Lung (tissue), 12 donors: ENCODE results near the gene RRAGD. TPM values are rescaled to one million over a fixed set of nuclear protein-coding genes. Genes with fewer than 3 reads are reported as not detected.

Experiments
- ATAC-seq: fragments of 200-7000 bp; cut with Tn5 transposase; one replicate; pipeline ENCODE4 v1.9.1; 2020; ENCODE audit warnings: moderate number of reproducible peaks; ENCODE audit not compliant: insufficient read depth, low FRiP score
- DNase-seq, 3 donors: peaks; one replicate each; pipeline ENCODE4 v3.0.0-alpha.2; 2013 to 2017
- H3K27ac ChIP-seq, 2 donors: one replicate each; pipeline ENCODE4 v1.5.1; 2013; ENCODE audit warnings: mild to moderate bottlenecking in 2 of 2, moderate library complexity in 2 of 2, control low read depth in 1 of 2, inconsistent platforms in 1 of 2, low read depth in 1 of 2, low read length in 1 of 2
- H3K27me3 ChIP-seq, 3 donors: one replicate each; pipeline ENCODE4 v1.5.1; 2013; ENCODE audit warnings: low read length in 2 of 3; ENCODE audit not compliant: control insufficient read depth in 3 of 3, insufficient read depth in 3 of 3
- H3K36me3 ChIP-seq, 4 donors: one replicate each; pipeline ENCODE4 v1.5.1; 2013; ENCODE audit warnings: low read length in 4 of 4, mild to moderate bottlenecking in 1 of 4, moderate library complexity in 1 of 4; ENCODE audit not compliant: control insufficient read depth in 4 of 4, insufficient read depth in 4 of 4
- H3K4me1 ChIP-seq, 5 donors: one replicate each; pipeline ENCODE4 v1.5.1; 2013; ENCODE audit warnings: low read length in 5 of 5, mild to moderate bottlenecking in 2 of 5, moderate library complexity in 1 of 5; ENCODE audit not compliant: control insufficient read depth in 5 of 5, insufficient read depth in 5 of 5
- H3K4me3 ChIP-seq: one replicate; pipeline ENCODE4 v1.5.1; 2013; ENCODE audit warnings: mild to moderate bottlenecking, control low read depth, moderate library complexity
- H3K9ac ChIP-seq, 2 donors: one replicate each; pipeline ENCODE4 v1.5.1; 2013; ENCODE audit warnings: low read length in 2 of 2, control low read depth in 1 of 2; ENCODE audit not compliant: insufficient read depth in 1 of 2
- H3K9me3 ChIP-seq, 4 donors: one replicate each; pipeline ENCODE4 v1.5.1; 2013; ENCODE audit warnings: low read length in 3 of 4, mild to moderate bottlenecking in 1 of 4, moderate library complexity in 1 of 4; ENCODE audit not compliant: control insufficient read depth in 4 of 4, insufficient read depth in 3 of 4
- WGBS, 2 donors: extraction: QIAGEN DNeasy Blood & Tissue Kit; methylation state at CpG; one replicate each; pipeline ENCODE4 v1.1.7; 2013; 5-methylcytosine and 5-hydroxymethylcytosine counted together
- polyA plus RNA-seq, 2 donors: library from polyadenylated mRNA; stranded (reverse); fragments of 200-250 nt; gene quantifications; one replicate each; pipeline ENCODE4 v1.2.1, GENCODE V29; 2013
- total RNA-seq, 2 donors: library from RNA; depleted of rRNA in 1 of 2; stranded (reverse); fragments of >200 nt in 1 of 2; gene quantifications; one replicate each; pipeline ENCODE4 v1.2.1, GENCODE V29; 2014 to 2021
- TF ChIP-seq, protein P1 (sequence below): IDR thresholded peaks from 2 replicates; pipeline ENCODE4 v1.5.1; 2012; ENCODE audit warnings: mild to moderate bottlenecking; ENCODE audit errors: control extremely low read depth, extremely low read depth
- donor health status: control.
- donor health status: control.
- donor health status: Bipolar disorder and iron deficiency.
- donor health status: healthy.
- donor health status: DM: yes; HTN: yes; CAD: no.

Gene RRAGD
- total and polyA plus RNA-seq, 4 donors: 12.7 to 40.2 (median 16.8) TPM

- H3K27me3 ChIP-seq: peaks cover 0 to 18% (median 14%) of the 10 kb centered on the region in 3 donors
- H3K27ac ChIP-seq: no peak overlapping the region
- ATAC-seq: no peak
- TF ChIP-seq, protein P1, sequence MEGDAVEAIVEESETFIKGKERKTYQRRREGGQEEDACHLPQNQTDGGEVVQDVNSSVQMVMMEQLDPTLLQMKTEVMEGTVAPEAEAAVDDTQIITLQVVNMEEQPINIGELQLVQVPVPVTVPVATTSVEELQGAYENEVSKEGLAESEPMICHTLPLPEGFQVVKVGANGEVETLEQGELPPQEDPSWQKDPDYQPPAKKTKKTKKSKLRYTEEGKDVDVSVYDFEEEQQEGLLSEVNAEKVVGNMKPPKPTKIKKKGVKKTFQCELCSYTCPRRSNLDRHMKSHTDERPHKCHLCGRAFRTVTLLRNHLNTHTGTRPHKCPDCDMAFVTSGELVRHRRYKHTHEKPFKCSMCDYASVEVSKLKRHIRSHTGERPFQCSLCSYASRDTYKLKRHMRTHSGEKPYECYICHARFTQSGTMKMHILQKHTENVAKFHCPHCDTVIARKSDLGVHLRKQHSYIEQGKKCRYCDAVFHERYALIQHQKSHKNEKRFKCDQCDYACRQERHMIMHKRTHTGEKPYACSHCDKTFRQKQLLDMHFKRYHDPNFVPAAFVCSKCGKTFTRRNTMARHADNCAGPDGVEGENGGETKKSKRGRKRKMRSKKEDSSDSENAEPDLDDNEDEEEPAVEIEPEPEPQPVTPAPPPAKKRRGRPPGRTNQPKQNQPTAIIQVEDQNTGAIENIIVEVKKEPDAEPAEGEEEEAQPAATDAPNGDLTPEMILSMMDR: no peak
- no peaks in the 10 kb centered on the region for H3K9me3 ChIP-seq
- H3K4me3 ChIP-seq: no peak overlapping the region
- DNase-seq: no peak
- WGBS, 2 donors: 96 to 100% methylated on average over 1 of the region's 1 CpG
- H3K9ac ChIP-seq: no peak overlapping the region
- peaks cover 0 to 13% (median 0%) of the 10 kb centered on the region in 5 donors for H3K4me1 ChIP-seq
- H3K36me3 ChIP-seq: no peaks in the 10 kb centered on the region
Measured at GRCh38 chr6:89416796-89417195, 4.7 kb upstream of the RRAGD start.

GRCh38 chr6:89415185-89415584 lies 3.1 kb upstream of the RRAGD start:
- 93 to 99% methylated on average over 2 of the region's 2 CpGs for WGBS, 2 donors

DNA sequence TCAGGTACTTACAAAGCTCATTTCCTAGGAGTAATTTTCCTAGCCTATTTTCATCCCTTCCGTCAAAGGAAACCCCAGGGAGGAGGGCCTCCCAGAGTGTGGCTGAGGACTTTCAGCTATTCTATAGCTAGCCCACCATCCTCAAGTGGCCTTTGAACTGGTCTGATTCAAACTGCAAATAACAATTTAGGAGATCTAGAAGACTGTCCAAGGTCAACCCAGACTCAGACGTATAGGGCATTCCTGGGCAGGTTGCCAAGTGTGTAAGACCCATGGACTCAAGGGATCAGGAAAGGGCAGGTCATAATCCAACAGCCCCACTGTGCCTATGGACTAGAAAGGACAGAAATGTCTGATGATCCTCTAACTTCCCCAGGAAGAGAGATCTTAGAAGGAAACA lies 2.1 kb upstream of the RRAGD start:
- TF ChIP-seq, protein P1: no peak
- Histone ChIP-seq H3K4me3 (no peak overlapping the region), H3K4me1 (peaks cover 0 to 20% (median 0%) of the 10 kb centered on the region in 5 donors), H3K36me3 (no peaks in the 10 kb centered on the region), H3K9ac (no peak overlapping the region), H3K27ac (no peak overlapping the region), H3K9me3 (no peaks in the 10 kb centered on the region), H3K27me3 (peaks cover 0 to 18% (median 16%) of the 10 kb centered on the region in 3 donors)
- ATAC-seq: no peak
- WGBS, 2 donors: 21 to 26% methylated on average over 2 of the region's 2 CpGs
- DNase-seq: no peak

More at GRCh38 chr6:89415185-89415584, 3.1 kb upstream of the RRAGD start:
- Histone ChIP-seq H3K9me3 (no peaks in the 10 kb centered on the region), H3K9ac (no peak overlapping the region), H3K27me3 (peaks cover 0 to 18% (median 14%) of the 10 kb centered on the region in 3 donors), H3K4me3 (no peak overlapping the region), H3K36me3 (no peaks in the 10 kb centered on the region), H3K27ac (no peak overlapping the region), H3K4me1 (peaks cover 0 to 20% (median 0%) of the 10 kb centered on the region in 5 donors)
- ATAC-seq (no peak), DNase-seq (no peak)
- TF ChIP-seq, protein P1: no peak

GRCh38 chr6:89413006-89413400 lies 930 bp upstream of the RRAGD start:
- no peak overlapping the region for H3K4me3 ChIP-seq
- peak overlapping the region in 1 of 2 donors; percentile 28 for H3K27ac ChIP-seq
- TF ChIP-seq, protein P1: no peak
- peaks cover 0 to 18% (median 17%) of the 10 kb centered on the region in 3 donors for H3K27me3 ChIP-seq
- no peaks in the 10 kb centered on the region for H3K36me3 ChIP-seq
- no peak for ATAC-seq
- no peak for DNase-seq
- 10 to 23% methylated on average over 9 of the region's 9 CpGs for WGBS, 2 donors
- no peaks in the 10 kb centered on the region for H3K9me3 ChIP-seq
- H3K4me1 ChIP-seq: peaks cover 0 to 20% (median 0%) of the 10 kb centered on the region in 5 donors
- H3K9ac ChIP-seq: peak overlapping the region in 1 of 2 donors; percentile 32
